Activated T-cell treated with anti-CD3 and anti-CD28 coated beads, Interleukin-2, amount 50 U/mL, for 1 hour (primary cell): Measurements from ENCODE around the gene ASPG.

ENCODE experiments used
- DNase-seq: peaks from one replicate; pipeline ENCODE4 v3.0.0-alpha.2; 2020

Gene ASPG

GRCh38 chr14:104138098-104138717 lies 52.7 kb downstream of the ASPG start, which contains the start of gene KIF26A:
Gene KIF26A, plus strand, starts transcription at chr14:104138587. Its CDS starts 136 bp downstream, at chr14:104138723.
- DNase-seq: peak; percentile 39

GRCh38 chr14:104138718-104139459 lies 53.4 kb downstream of the ASPG start:
- no peak for DNase-seq

- DNase-seq: no peak
Observed at GRCh38 chr14:104139460-104140212, 54.1 kb downstream of the ASPG start.

- no peak for DNase-seq
Observed at GRCh38 chr14:104140213-104140462, 54.6 kb downstream of the ASPG start.

GRCh38 chr14:104140463-104141331 lies 55.2 kb downstream of the ASPG start:
- DNase-seq: no peak

- no peak for DNase-seq
Observed at GRCh38 chr14:104141621-104142091, 56.2 kb downstream of the ASPG start.

- DNase-seq: no peak
Observed at GRCh38 chr14:104142136-104142945, 56.8 kb downstream of the ASPG start.

- DNase-seq: no peak
Observed at GRCh38 chr14:104142946-104143470, 57.5 kb downstream of the ASPG start.

GRCh38 chr14:104143521-104144452 lies 58.3 kb downstream of the ASPG start:
- no peak for DNase-seq

GRCh38 chr14:104144453-104144790 lies 58.9 kb downstream of the ASPG start:
- DNase-seq: no peak

- DNase-seq: no peak
Observed at GRCh38 chr14:104144911-104145825, 59.7 kb downstream of the ASPG start.

- no peak for DNase-seq
Observed at GRCh38 chr14:104145826-104146601, 60.5 kb downstream of the ASPG start.

- DNase-seq: no peak
Observed at GRCh38 chr14:104146651-104147345, 61.3 kb downstream of the ASPG start.

GRCh38 chr14:104147346-104148125 lies 62.0 kb downstream of the ASPG start:
- no peak for DNase-seq

- DNase-seq: no peak
Observed at GRCh38 chr14:104148433-104149277, 63.2 kb downstream of the ASPG start.

- DNase-seq: no peak
Observed at GRCh38 chr14:104149278-104149595, 63.7 kb downstream of the ASPG start.
